Activated CD8-positive, alpha-beta memory T cell treated with anti-CD3 and anti-CD28 coated beads, Interleukin-2, amount 50 U/mL, for 48 hours (primary cell): ENCODE results near the gene CYSTM1.

Source experiments
- DNase-seq: peaks from one replicate; pipeline ENCODE4 v3.0.0-alpha.2; 2020

The CYSTM1 gene

DNA sequence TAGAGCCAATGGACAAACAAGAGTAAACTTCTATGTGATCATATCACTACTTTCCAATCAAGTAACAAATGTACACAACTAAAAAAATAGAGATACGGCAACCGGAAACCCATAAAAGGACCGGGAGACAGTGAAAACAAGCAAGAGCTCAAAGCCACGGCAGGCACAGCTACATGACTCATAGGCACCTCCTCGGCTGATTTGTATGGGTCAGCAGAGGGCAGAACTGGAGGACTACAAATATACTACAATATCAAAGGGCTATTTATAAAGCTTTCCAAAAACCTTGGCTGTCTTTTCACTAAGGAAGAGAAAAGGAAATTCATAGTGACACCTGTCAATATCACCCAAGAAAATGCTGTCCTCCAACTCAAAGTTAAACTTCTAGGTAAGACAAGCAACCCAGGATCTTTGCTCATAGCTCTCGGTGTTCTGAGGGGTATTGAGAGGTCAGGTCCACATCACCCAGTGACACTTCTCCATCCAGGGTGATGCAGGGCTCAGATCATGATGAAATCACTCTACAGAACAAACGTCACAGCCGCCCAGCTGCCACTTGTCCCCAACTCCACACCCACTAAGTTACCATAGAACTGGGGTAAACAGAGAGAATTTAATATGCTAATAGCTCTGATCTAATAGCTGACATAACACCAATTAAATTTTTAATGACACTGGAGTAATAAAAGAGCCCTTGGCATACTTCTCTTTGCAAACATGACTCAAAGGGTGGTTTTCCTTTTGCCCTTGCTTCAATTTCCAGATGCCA is 86.6 kb downstream of the CYSTM1 start:
- DNase-seq, result no peak

GRCh38 chr5:140262221-140262620 is 87.2 kb downstream of the CYSTM1 start:
- DNase-seq, result no peak

GRCh38 chr5:140262839-140263238 is 87.9 kb downstream of the CYSTM1 start:
- DNase-seq, result no peak

- DNase-seq, result no peak
Measured at GRCh38 chr5:140265845-140266244, 90.9 kb downstream of the CYSTM1 start.

DNA sequence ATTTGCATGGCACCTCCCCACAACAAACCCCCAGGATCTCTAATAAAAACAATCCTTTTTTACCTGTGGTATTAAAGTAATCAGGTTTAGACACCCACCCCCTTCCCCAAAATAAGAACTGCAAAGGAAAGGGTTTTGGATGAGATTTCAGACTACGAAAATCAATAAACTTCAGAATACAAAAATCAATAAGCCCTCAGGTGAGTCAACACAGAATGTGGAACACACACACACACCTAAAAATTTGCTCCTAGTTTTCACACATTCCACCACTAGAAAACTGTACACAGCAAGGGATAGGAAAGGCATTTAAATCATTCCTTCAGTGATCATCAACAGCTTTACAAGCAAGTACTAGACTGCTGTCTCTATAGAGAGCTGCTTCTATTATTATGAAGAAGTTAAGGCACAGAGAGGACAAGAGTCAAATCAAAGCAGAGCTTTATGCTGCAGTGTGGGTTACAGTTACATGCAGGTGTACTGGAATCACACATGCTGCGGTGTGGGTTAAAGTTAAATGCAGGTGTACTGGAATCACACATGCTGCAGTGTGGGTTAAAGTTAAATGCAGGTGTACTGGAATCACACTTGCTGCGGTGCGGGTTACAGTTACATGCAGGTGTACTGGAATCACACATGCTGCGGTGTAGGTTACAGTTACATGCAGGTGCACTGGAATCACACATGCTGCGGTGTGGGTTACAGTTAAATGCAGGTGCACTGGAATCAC is 91.6 kb downstream of the CYSTM1 start:
- DNase-seq, result no peak

GRCh38 chr5:140267201-140267540 is 92.2 kb downstream of the CYSTM1 start:
- DNase-seq, result no peak

GRCh38 chr5:140267559-140268018 is 92.6 kb downstream of the CYSTM1 start:
- DNase-seq, result no peak

- no peak for DNase-seq
Measured at GRCh38 chr5:140270008-140270407, 95.0 kb downstream of the CYSTM1 start.

GRCh38 chr5:140273401-140273877 is 98.5 kb downstream of the CYSTM1 start:
- no peak for DNase-seq

DNA sequence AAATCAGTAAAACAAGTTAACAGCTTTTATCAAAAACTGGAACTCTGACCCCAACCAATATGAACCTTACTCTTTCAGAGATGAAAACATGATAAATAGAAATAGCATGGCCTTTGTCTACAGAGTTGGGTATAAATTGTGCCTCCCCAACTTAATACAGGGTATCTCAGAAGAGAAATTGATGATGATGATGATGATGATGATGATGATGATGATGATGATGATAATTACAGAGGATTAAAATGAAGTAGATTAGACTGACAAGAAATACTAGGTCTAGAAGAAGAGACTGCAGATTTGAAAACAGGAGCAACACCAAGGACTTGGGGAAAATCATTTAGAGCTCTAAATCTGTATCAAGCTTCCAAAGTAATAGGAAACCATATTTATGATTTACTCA is 100.8 kb downstream of the CYSTM1 start:
- no peak for DNase-seq

- no peak for DNase-seq
Measured at GRCh38 chr5:140282266-140282665, 107.3 kb downstream of the CYSTM1 start.

- no peak for DNase-seq
Measured at GRCh38 chr5:140284013-140284412, 109.0 kb downstream of the CYSTM1 start.

- no peak for DNase-seq
Measured at GRCh38 chr5:140286424-140286823, 111.4 kb downstream of the CYSTM1 start.

GRCh38 chr5:140287801-140288521 is 113.0 kb downstream of the CYSTM1 start:
- no peak for DNase-seq

- DNase-seq, result no peak
Measured at GRCh38 chr5:140292212-140293036, 117.4 kb downstream of the CYSTM1 start.
